ENCODE measurements around the gene KIT. TPM values are rescaled to one million over a fixed set of nuclear protein-coding genes. Genes with fewer than 3 reads are reported as not detected.

KIT gene
- polyA plus RNA-seq, 4 donors: 15.2 to 20.0 (median 17.7) TPM

- DNase-seq (ENCODE audit: low read depth in 4 of 4, low spot score in 2 of 4): no peak
Observed at GRCh38 chr4:54695337-54695736, 37.6 kb downstream of the KIT start.

- no peak for DNase-seq (ENCODE audit: low read depth in 4 of 4, low spot score in 2 of 4)
Observed at GRCh38 chr4:54695788-54696187, 38.0 kb downstream of the KIT start.

DNA sequence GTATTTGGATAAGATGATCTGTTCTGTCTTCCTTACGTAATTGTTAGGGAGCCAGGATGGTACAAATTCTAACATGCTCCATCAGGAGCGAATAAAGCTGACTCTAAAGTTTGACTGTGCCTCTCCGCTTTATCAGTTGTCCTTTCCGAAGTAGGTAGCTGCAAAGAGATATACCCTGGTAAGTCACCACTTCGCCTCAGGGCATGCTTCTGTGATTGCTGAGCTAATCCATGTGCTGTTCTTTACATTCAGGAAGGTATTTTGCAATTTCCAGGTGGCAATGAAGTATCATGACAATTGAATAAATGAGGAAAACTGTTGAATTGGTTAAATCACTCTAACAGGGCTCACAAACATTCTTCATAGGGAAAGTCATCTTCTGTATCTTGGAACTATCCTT is 38.9 kb downstream of the KIT start:
- no peak for DNase-seq (ENCODE audit: low read depth in 4 of 4, low spot score in 2 of 4)

- DNase-seq (ENCODE audit: low read depth in 4 of 4, low spot score in 2 of 4): no peak
Observed at GRCh38 chr4:54700986-54701385, 43.2 kb downstream of the KIT start.

DNA sequence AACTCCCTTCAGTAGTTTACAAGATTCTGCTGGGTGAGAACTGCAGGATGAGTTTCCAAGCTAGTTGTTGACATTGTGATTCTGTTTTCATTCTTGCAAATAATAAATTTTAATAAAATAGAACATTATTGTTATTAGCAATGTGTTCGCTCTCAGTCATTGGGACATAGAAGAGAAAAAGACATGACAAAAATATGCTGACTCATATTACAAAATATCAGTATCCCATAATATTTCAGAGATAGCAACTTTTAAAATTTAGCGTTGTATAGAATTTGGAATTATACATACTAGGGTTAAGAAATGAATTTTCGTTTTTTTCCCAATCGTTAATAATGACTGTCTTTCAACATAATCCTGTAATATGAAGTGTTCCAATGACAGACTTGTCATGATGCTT is 45.4 kb downstream of the KIT start:
- DNase-seq (ENCODE audit: low read depth in 4 of 4, low spot score in 2 of 4): no peak

DNA sequence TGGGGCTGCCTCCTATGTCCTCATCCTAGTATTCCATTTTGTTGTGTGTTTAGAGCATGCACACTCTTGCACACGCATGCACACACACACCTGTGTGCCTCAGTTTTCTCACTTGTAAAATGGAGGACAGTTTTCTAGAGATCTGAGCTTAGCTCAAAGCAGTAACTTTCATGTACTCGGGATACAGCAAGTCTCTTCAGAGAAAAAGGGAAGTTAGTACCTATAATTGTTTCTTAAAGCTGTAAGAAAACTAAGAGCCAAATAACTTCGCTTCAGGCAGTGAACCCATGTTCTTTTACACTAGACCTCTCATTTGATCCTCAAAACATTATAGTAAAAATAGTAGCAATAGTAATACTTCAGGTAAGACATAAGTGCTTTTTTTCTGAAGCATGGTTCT is 49.6 kb downstream of the KIT start:
- DNase-seq (ENCODE audit: low read depth in 4 of 4, low spot score in 2 of 4): no peak

- no peak for DNase-seq (ENCODE audit: low read depth in 4 of 4, low spot score in 2 of 4)
Observed at GRCh38 chr4:54708339-54709279, 50.9 kb downstream of the KIT start.

GRCh38 chr4:54709400-54709799 is 51.6 kb downstream of the KIT start:
- peak in 2 of 4 donors; percentile 9 to 36 for DNase-seq (ENCODE audit: low read depth in 4 of 4, low spot score in 2 of 4)

DNA sequence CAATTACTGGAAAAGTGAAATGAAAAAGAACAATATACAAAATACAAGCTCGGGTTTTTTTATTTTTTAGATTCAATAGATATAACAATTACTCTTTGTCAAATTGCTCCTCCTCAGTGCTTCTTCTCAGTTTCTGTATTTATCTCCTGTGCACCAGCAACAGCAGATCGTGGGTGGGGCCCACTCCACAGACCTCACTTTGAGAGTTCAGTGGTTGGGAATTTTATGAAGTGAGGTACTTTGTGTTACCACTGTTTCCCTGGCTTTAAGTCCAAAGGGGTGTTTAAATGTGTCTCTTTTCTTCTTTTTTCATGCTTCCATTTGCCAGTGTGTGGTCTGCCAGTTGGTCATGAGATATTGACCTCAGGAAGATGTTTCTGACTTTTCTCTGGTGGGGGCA is 54.4 kb downstream of the KIT start:
- no peak for DNase-seq (ENCODE audit: low read depth in 4 of 4, low spot score in 2 of 4)

DNA sequence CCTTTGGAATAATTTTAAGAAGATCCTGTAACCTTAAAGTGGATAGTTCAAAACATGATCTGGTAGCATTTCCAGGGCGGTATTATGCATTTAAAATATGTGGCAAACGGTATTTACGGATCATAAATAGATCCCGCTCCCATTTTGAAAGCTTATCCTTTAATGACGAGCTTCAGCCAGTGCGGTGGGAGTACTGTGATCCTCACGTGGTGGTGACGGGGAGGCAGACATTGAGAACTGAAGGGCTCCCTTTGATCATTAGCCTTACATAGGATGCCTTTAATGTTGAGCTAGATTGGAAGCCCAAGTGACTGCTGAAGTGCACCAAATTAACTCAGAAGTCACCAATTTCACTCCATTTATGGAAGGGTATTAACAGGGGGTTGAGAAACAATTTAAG is 56.9 kb downstream of the KIT start:
- DNase-seq (ENCODE audit: low read depth in 4 of 4, low spot score in 2 of 4): peak in 1 of 4 donors; percentile 3

- no peak for DNase-seq (ENCODE audit: low read depth in 4 of 4, low spot score in 2 of 4)
Observed at GRCh38 chr4:54716478-54717065, 58.8 kb downstream of the KIT start.

DNA sequence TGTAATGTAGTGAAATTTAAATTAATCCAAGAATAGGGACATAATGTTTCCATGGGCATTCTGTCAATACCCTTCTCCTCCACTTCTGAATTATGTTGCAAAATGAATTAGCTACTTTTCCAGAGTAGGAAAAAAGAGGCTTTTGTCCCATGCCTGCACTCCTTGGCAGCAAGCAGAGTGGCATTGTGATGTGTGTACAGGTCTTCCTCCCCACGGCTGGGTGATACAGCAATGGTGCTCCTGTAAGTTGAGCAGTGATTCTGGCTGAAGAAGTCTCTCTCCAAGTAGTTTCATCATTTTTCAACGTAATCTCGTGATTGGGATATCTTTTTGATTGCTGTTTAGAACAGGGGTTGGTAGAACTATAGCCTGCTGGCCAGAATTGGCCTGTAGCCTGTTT is 59.9 kb downstream of the KIT start:
- DNase-seq (ENCODE audit: low read depth in 4 of 4, low spot score in 2 of 4): no peak

DNA sequence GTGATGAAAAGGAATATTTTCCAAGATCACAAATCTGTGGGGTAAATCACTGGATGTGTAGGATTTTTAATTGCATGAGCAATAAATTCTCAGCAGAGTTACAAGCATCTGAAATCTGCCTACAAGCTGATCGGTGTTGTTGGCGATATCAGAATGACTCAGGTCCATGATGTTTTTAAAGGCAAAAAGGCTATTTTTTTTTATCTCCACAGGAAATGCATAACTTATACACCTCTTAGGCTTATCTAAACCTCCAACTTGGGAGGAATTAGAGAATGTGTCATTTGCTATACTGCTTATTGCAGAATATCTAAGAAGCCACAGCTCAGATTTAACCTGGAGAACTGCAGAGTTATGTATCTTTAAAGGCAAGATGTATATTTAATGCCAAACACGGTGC is 61.6 kb downstream of the KIT start:
- DNase-seq (ENCODE audit: low read depth in 4 of 4, low spot score in 2 of 4): no peak

DNA sequence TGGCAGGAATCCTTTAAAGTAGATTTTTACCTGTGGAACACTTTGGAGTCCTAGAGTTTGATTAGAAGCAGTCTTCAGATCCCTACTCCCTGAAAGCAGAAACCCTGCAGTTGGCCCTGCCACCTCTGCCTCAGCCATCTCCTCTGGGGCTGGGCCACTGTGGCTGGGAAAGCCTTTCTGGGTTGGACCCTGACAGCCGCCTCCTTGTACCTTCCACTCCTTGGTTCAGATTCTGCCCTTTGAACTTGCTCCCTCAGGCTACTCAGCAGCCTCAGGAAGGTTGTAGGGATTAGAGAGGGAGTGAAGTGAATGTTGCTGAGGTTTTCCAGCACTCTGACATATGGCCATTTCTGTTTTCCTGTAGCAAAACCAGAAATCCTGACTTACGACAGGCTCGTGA is 65.5 kb downstream of the KIT start:
- DNase-seq (ENCODE audit: low read depth in 4 of 4, low spot score in 2 of 4): no peak

DNA sequence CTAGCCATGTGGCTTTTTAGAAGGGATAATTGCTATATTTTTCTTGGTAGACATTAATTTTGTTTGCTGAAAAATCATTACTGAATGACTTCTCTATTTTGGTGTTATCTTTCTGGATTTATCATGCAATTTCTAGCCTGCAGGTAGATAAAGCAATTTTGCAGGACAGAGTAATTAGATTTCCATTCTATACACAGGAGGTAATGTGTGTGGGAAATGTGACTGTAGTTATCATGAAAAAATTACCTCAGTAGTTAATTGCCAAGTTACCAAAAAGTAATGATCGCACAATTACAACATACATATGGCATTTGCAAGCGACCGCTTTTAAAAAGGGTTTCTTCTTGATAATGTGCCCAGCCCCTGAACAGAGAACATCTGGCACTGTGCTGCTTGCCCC is 66.1 kb downstream of the KIT start:
- DNase-seq (ENCODE audit: low read depth in 4 of 4, low spot score in 2 of 4): no peak

DNA sequence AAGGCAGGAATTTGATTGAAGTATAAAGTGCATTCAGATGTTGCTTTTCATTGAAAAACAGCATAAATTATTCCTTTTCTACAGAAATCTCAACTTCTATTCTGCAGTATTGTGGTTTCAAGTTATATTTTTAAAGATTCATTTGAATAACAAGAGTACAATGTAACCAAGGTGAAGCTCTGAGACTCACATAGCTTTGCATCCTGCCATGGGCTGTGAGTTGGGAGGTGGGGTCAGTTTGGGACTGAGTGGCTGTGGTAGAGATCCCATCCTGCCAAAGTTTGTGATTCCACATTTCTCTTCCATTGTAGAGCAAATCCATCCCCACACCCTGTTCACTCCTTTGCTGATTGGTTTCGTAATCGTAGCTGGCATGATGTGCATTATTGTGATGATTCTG is 69.2 kb downstream of the KIT start:
- DNase-seq (ENCODE audit: low read depth in 4 of 4, low spot score in 2 of 4): no peak

GRCh38 chr4:54727346-54727745 is 69.6 kb downstream of the KIT start:
- no peak for DNase-seq (ENCODE audit: low read depth in 4 of 4, low spot score in 2 of 4)

DNA sequence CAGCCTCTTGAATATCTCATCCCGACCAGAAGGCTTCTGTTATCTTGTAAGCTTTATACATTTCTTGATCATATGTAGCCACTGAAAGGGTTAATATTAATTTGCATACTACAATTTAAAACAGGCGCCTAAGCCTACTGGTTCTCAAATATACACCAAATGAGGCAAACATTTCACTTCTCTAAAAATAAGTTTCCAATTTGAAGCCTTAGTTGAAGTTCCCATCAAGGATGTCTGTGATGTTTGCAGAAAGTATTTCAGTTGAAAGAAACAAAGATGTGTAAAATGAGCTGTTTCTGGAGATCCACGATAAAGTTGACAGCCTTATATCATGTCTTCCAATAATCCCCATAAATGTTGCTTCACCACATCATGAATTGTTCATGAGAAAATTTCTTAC is 70.6 kb downstream of the KIT start:
- DNase-seq (ENCODE audit: low read depth in 4 of 4, low spot score in 2 of 4): no peak

- DNase-seq (ENCODE audit: low read depth in 4 of 4, low spot score in 2 of 4): no peak
Observed at GRCh38 chr4:54729256-54729655, 71.5 kb downstream of the KIT start.

DNA sequence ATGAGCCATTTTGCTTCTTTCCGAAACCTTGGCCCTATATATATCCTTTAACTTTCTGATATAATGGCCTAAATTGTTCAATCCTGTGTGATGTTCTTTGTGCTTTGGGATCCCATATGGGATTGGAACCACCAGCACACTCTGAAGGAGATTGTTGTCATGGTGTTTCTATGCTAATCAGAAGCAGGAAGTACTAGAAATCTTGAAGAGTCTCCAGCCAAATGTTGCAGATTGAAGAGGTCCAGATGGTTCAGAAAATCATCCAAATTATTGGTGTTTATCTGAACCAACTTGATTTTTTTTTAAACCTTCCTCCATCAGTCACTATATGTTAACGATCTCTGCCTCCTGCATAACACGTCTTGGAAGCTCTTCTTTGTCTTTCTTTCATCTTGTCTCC is 72.8 kb downstream of the KIT start:
- no peak for DNase-seq (ENCODE audit: low read depth in 4 of 4, low spot score in 2 of 4)

- DNase-seq (ENCODE audit: low read depth in 4 of 4, low spot score in 2 of 4): no peak
Observed at GRCh38 chr4:54731552-54731951, 73.8 kb downstream of the KIT start.

DNA sequence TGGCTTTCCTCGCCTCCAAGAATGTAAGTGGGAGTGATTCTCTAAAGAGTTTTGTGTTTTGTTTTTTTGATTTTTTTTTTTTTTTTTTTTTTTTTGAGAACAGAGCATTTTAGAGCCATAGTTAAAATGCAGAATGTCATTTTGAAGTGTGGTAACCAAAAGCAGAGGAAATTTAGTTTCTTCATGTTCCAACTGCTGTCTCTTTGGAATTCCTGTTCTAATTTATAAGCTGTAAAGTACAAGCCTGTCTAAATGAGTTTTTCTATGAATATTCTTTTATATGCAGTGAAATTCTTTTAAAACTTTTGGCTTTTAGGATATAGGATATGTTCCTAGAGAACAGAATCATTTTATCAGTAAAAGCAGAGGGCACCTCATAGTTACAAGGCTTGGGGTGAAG is 74.2 kb downstream of the KIT start:
- DNase-seq (ENCODE audit: low read depth in 4 of 4, low spot score in 2 of 4): no peak
